IMR-90 (cell line): Measurements from ENCODE around the gene HOXD10. TPM values are rescaled to one million over a fixed set of nuclear protein-coding genes. Genes with fewer than 3 reads are reported as not detected.

Experiments used
- ATAC-seq: fragments of 200-7000 bp; cut with Tn5 transposase; 2 replicates; pipeline ENCODE4 v1.9.1; 2020; ENCODE audit warnings: low read depth, mild to moderate bottlenecking, moderate library complexity
- BruUV-seq: library from RNA; stranded (reverse); fragments of 400-500 nt; replicated peaks from 2 replicates; lab custom pipeline; 2021; lab: Mats Ljungman, UMichigan
- CTCF ChIA-PET: fragments of 300-600 bp; formaldehyde crosslinking; extraction: SDS; loops from one replicate; lab custom pipeline; 2021; ENCODE audit warnings: antibody characterized with exemption; lab: Yijun Ruan, JAX
- POLR2A ChIA-PET: fragments of 300-600 bp; sonication (Branson Sonifier 250); formaldehyde crosslinking; loops from one replicate; lab custom pipeline; 2022; ENCODE audit warnings: antibody characterized with exemption; ENCODE audit not compliant: unreplicated experiment; lab: Charles Lee
- DNase-seq: peaks from one replicate; pipeline ENCODE4 v3.0.0; 2013
- H2AFZ ChIP-seq: replicated peaks from 2 replicates; pipeline ENCODE3; 2013; ENCODE audit warnings: low read length, mild to moderate bottlenecking; ENCODE audit not compliant: poor library complexity
- H2AK5ac ChIP-seq: 2 replicates; pipeline ENCODE4 v1.6.1; 2013; ENCODE audit warnings: low read depth, low read length, inconsistent platforms
- H2AK9ac ChIP-seq: replicated peaks from 2 replicates; pipeline ENCODE3; 2013; ENCODE audit warnings: mild to moderate bottlenecking, low read depth, low read length, moderate library complexity; ENCODE audit not compliant: poor library complexity
- H2BK120ac ChIP-seq: 2 replicates; pipeline ENCODE4 v1.6.1; 2013; ENCODE audit warnings: low read depth, low read length, inconsistent platforms
- H2BK15ac ChIP-seq: 3 replicates; pipeline ENCODE4 v1.6.1; 2013; ENCODE audit warnings: low read depth, low read length, inconsistent platforms
- H2BK20ac ChIP-seq: 2 replicates; pipeline ENCODE4 v1.6.1; 2013; ENCODE audit warnings: low read depth, mild to moderate bottlenecking, inconsistent platforms, low read length, moderate library complexity
- H2BK5ac ChIP-seq: 2 replicates; pipeline ENCODE4 v1.6.1; 2013; ENCODE audit warnings: mild to moderate bottlenecking, low read depth, low read length, inconsistent platforms; ENCODE audit not compliant: poor library complexity, severe bottlenecking
- H3K14ac ChIP-seq: replicated peaks from 2 replicates; pipeline ENCODE4 v1.6.1; 2013; ENCODE audit warnings: low read depth, low read length, inconsistent platforms
- H3K18ac ChIP-seq: 2 replicates; pipeline ENCODE4 v1.6.1; 2013; ENCODE audit warnings: low read depth, low read length, control low read depth
- H3K23ac ChIP-seq: 2 replicates; pipeline ENCODE4 v1.6.1; 2013; ENCODE audit warnings: low read depth, low read length, inconsistent platforms
- H3K27ac ChIP-seq: 2 replicates; pipeline ENCODE4 v1.5.1; 2013; ENCODE audit warnings: mild to moderate bottlenecking, control low read depth, low read length; ENCODE audit not compliant: insufficient read depth
- H3K27me3 ChIP-seq: 2 replicates; pipeline ENCODE4 v1.6.1; 2013; ENCODE audit warnings: low read length; ENCODE audit not compliant: control insufficient read depth, insufficient read depth
- H3K36me3 ChIP-seq: 2 replicates; pipeline ENCODE4 v1.6.1; 2013; ENCODE audit warnings: low read length, mixed read lengths; ENCODE audit not compliant: control insufficient read depth, insufficient read depth
- H3K4ac ChIP-seq: 2 replicates; pipeline ENCODE4 v1.6.1; 2013; ENCODE audit warnings: low read depth, low read length, inconsistent platforms
- H3K4me1 ChIP-seq: 2 replicates; pipeline ENCODE4 v1.6.1; 2013; ENCODE audit warnings: low read length, mixed read lengths; ENCODE audit not compliant: control insufficient read depth, insufficient read depth
- H3K4me2 ChIP-seq: 2 replicates; pipeline ENCODE4 v1.6.1; 2013; ENCODE audit warnings: low read depth, mild to moderate bottlenecking, control low read depth, low read length, moderate library complexity
- H3K4me3 ChIP-seq: 2 replicates; pipeline ENCODE4 v1.5.1; 2013; ENCODE audit warnings: low read depth, mild to moderate bottlenecking, control low read depth, low read length, moderate library complexity; ENCODE audit not compliant: insufficient read depth
- H3K56ac ChIP-seq: 2 replicates; pipeline ENCODE4 v1.6.1; 2013; ENCODE audit warnings: low read length, inconsistent platforms; ENCODE audit not compliant: insufficient read depth; ENCODE audit errors: extremely low read depth
- H3K79me1 ChIP-seq, 2 experiments: 2 replicates each; pipeline ENCODE4 v1.6.1; 2013; ENCODE audit warnings: low read length in 2 of 2, inconsistent platforms in 1 of 2, low read depth in 1 of 2
- H3K9ac ChIP-seq: 2 replicates; pipeline ENCODE4 v1.6.1; 2013; ENCODE audit warnings: low read depth, low read length, control low read depth
- H3K9me1 ChIP-seq: 2 replicates; pipeline ENCODE4 v1.6.1; 2013; ENCODE audit warnings: low read length, inconsistent platforms; ENCODE audit not compliant: insufficient read depth
- H3K9me3 ChIP-seq: 2 replicates; pipeline ENCODE4 v1.6.1; 2013; ENCODE audit warnings: low read length; ENCODE audit not compliant: control insufficient read depth, insufficient read depth
- H4K20me1 ChIP-seq: 2 replicates; pipeline ENCODE4 v1.6.1; 2013; ENCODE audit warnings: low read length, inconsistent platforms; ENCODE audit not compliant: insufficient read depth
- H4K5ac ChIP-seq: 2 replicates; pipeline ENCODE4 v1.6.1; 2013; ENCODE audit warnings: mild to moderate bottlenecking, low read depth, low read length, control low read depth
- H4K8ac ChIP-seq, 2 experiments: 2 replicates each; pipeline ENCODE4 v1.6.1; 2013; ENCODE audit warnings: low read depth in 2 of 2, low read length in 2 of 2, control low read depth in 1 of 2, inconsistent platforms in 1 of 2
- H4K91ac ChIP-seq: 2 replicates; pipeline ENCODE4 v1.6.1; 2013; ENCODE audit warnings: low read depth, low read length, inconsistent platforms; ENCODE audit not compliant: insufficient read depth
- BHLHE40 ChIP-seq: fragments of 150-350 bp; IDR thresholded peaks from 2 replicates; pipeline ENCODE4 v1.6.1; 2016; ENCODE audit warnings: mild to moderate bottlenecking, low read depth, low read length
- CEBPB ChIP-seq: IDR thresholded peaks from 2 replicates; pipeline ENCODE4 v1.6.1; 2012; ENCODE audit warnings: low read depth, low read length, improper control_type of control experiment
- CHD1 ChIP-seq: IDR thresholded peaks from 2 replicates; pipeline ENCODE4 v1.6.1; 2012; ENCODE audit warnings: low read depth, low read length, improper control_type of control experiment
- FOS ChIP-seq: fragments of 150-350 bp; IDR thresholded peaks from 2 replicates; pipeline ENCODE4 v1.6.1; 2016; ENCODE audit warnings: low read depth, low read length
- MAFK ChIP-seq: IDR thresholded peaks from 2 replicates; pipeline ENCODE4 v1.6.1; 2012; ENCODE audit warnings: low read depth, low read length, improper control_type of control experiment
- MAZ ChIP-seq: IDR thresholded peaks from 2 replicates; pipeline ENCODE4 v1.6.1; 2012; ENCODE audit warnings: low read depth, mild to moderate bottlenecking, low read length, improper control_type of control experiment, moderate library complexity, borderline replicate concordance
- MXI1 ChIP-seq: IDR thresholded peaks from 2 replicates; pipeline ENCODE4 v1.6.1; 2012; ENCODE audit warnings: low read depth, mild to moderate bottlenecking, low read length, moderate library complexity, borderline replicate concordance
- POLR2A ChIP-seq: IDR thresholded peaks from 2 replicates; pipeline ENCODE4 v1.6.1; 2012; ENCODE audit warnings: mild to moderate bottlenecking, low read depth, low read length
- RAD21 ChIP-seq: IDR thresholded peaks from 2 replicates; pipeline ENCODE4 v1.6.1; 2012; ENCODE audit warnings: low read length, improper control_type of control experiment
- RFX5 ChIP-seq: IDR thresholded peaks from 2 replicates; pipeline ENCODE4 v1.8.0; 2012; ENCODE audit warnings: low read depth, mild to moderate bottlenecking, low read length, moderate library complexity
- USF2 ChIP-seq: fragments of 150-350 bp; IDR thresholded peaks from 2 replicates; pipeline ENCODE4 v1.6.1; 2017; ENCODE audit warnings: mild to moderate bottlenecking, antibody characterized with exemption, low read length, low read depth
- WGBS, 2 experiments: methylation state at CpG; one replicate each; pipeline versions ENCODE4 v1.1.5 to v1.1.7; 2013; ENCODE audit warnings: missing lambda C conversion rate in 2 of 2; ENCODE audit not compliant: insufficient read length in 1 of 2; ENCODE audit errors: extremely low coverage in 2 of 2; 5-methylcytosine and 5-hydroxymethylcytosine counted together
- dilution Hi-C: fragments of 300-500 bp; cut with HindIII; formaldehyde crosslinking; loops from one replicate; pipeline ENCODE4 v1.14.3; 2018; ENCODE audit warnings: low sequenced_read_pairs; ENCODE audit not compliant: unreplicated experiment
- in situ Hi-C: fragments of 300-500 bp; cut with MboI; formaldehyde crosslinking; loops from 3 replicates; pipeline ENCODE4 v1.14.3; 2019; ENCODE audit warnings: low sequenced_read_pairs, inconsistent platforms, mixed read lengths
- intact Hi-C: fragments of 100-400 bp; cut with micrococcal nuclease; formaldehyde crosslinking; loops from 2 replicates; pipeline ENCODE4 v1.10.0; 2022
- polyA plus RNA-seq, 3 experiments: library from polyadenylated mRNA; depleted of rRNA; stranded (reverse); fragments of >200 nt; gene quantifications; 2 replicates each; pipeline ENCODE4 v1.2.3, GENCODE V29; 2012; ENCODE audit warnings: low replicate concordance in 1 of 3
- total RNA-seq: library from RNA; depleted of rRNA; stranded (reverse); fragments of >200 nt; gene quantifications from 2 replicates; pipeline ENCODE4 v1.2.3, GENCODE V29; 2012
- TF ChIP-seq, protein P1 (sequence below): fragments of 150-350 bp; IDR thresholded peaks from 2 replicates; pipeline ENCODE4 v1.6.1; 2016; ENCODE audit warnings: low read depth, mild to moderate bottlenecking, low read length, moderate library complexity, borderline replicate concordance

HOXD10 gene
- total and polyA plus RNA-seq, 2 of the 4 experiments (the other 2 are of a cell fraction) = not detected

DNA sequence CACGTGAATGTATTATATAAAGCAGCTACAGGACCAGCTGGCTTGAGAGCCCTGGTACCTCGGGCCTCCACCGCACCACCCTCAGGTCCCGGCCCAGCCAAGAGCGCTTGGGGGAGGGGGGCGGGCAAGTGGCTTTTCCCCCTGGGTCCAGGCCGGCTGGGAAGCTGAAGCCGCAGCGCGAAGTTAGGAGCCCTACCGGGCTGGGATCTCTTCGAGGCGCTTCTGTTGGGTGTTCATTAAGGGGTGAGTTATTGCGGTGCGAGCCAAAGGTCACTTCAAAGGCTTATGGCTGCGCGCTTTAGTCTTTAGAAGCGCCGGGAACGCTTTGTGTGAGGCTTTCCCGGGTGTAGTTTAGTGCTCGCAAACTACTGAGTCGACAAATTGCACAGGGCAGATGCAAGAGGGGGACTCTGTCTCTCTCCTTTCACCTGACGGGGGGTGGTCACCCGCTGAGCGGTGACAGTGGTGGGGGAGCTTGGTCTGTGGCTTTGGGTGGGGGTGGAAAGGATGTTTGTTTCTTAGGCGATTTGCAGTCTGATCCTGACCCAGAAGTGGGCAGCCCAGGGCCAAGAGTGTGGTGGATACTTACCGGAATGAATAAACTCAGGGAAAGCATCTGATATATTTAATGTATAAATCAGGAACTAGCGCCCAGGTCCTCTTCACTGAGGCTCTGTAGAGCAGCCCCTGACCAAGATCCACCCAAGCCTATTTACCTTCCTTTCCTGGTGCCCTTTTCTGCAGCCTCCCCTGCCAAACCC lies 46.5 kb downstream of the HOXD10 start:
- H3K4me1 ChIP-seq = no peaks in the 10 kb centered on the region
- intact Hi-C loops = no loop called here
- H3K4me2 ChIP-seq = no peak overlapping the region
- POLR2A ChIA-PET = no interaction called here
- BruUV-seq = no TSS peak
- no peak overlapping the region for H4K5ac ChIP-seq
- in situ Hi-C loops = no loop called here
- no peak overlapping the region for H2BK120ac ChIP-seq
- peaks cover 14% of the 10 kb centered on the region for H3K9me3 ChIP-seq
- H4K91ac ChIP-seq = no peak overlapping the region
- no peak overlapping the region for H3K14ac ChIP-seq
- H3K9ac ChIP-seq = no peak overlapping the region
- no peak overlapping the region for H3K23ac ChIP-seq
- TF ChIP-seq USF2 (no peak), MAFK (no peak), CEBPB (no peak), RAD21 (no peak), POLR2A (no peak), RFX5 (no peak), MXI1 (no peak), FOS (no peak), CHD1 (no peak), MAZ (no peak), BHLHE40 (no peak)
- TF ChIP-seq, protein P1, sequence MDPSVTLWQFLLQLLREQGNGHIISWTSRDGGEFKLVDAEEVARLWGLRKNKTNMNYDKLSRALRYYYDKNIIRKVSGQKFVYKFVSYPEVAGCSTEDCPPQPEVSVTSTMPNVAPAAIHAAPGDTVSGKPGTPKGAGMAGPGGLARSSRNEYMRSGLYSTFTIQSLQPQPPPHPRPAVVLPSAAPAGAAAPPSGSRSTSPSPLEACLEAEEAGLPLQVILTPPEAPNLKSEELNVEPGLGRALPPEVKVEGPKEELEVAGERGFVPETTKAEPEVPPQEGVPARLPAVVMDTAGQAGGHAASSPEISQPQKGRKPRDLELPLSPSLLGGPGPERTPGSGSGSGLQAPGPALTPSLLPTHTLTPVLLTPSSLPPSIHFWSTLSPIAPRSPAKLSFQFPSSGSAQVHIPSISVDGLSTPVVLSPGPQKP = no peak
- peaks cover 80% of the 10 kb centered on the region for H3K27me3 ChIP-seq
- H3K9me1 ChIP-seq = no peaks in the 10 kb centered on the region
- ATAC-seq = no peak
- H2BK5ac ChIP-seq = no peak overlapping the region
- no peak overlapping the region for H3K56ac ChIP-seq
- no peak overlapping the region for H2BK15ac ChIP-seq
- no peak overlapping the region for H3K18ac ChIP-seq
- no peak overlapping the region for H2BK20ac ChIP-seq
- no peaks in the 10 kb centered on the region for H3K36me3 ChIP-seq
- no peak overlapping the region for H2AFZ ChIP-seq
- H3K27ac ChIP-seq = no peak overlapping the region
- H3K79me1 ChIP-seq = no peaks in the 10 kb centered on the region
- H2AK9ac ChIP-seq = no peak overlapping the region
- H3K4me3 ChIP-seq = no peak overlapping the region
- no peak overlapping the region for H4K8ac ChIP-seq
- no peaks in the 10 kb centered on the region for H4K20me1 ChIP-seq
- no peak overlapping the region for H2AK5ac ChIP-seq
- dilution Hi-C loops = no loop called here
- no peak for DNase-seq
- H3K4ac ChIP-seq = no peak overlapping the region
- CTCF ChIA-PET = no interaction called here
- 2% methylated on average over 7 of the region's 29 CpGs; no CpG with 5 or more reads in 1 of the 2 experiments for WGBS, 2 experiments
